Tibial artery (tissue), 4 donors: Measurements from ENCODE around the gene PRRG4.

Experiments used
- DNase-seq, 2 donors: peaks; one replicate each; pipeline ENCODE4 v3.0.0-alpha.2; 2019
- H3K27ac ChIP-seq, 2 donors: fragments of 200-600 bp; sonication (generic) in 1 of 2; 1 replicate in 1 of 2; 2 replicates in 1 of 2; pipeline ENCODE4 v1.5.1; 2018 to 2019; ENCODE audit warnings: mild to moderate bottlenecking in 1 of 2
- H3K27me3 ChIP-seq, 2 donors: fragments of 200-600 bp; sonication (generic) in 1 of 2; one replicate each; pipeline versions ENCODE4 v1.5.1 to v1.6.0; 2016 to 2019
- H3K36me3 ChIP-seq, 3 donors: fragments of 200-600 bp; sonication (generic) in 2 of 3; one replicate each; pipeline ENCODE4 v1.5.1; 2016 to 2019; ENCODE audit warnings: mild to moderate bottlenecking in 2 of 3
- H3K4me1 ChIP-seq, 4 donors: fragments of 200-600 bp; sonication (generic) in 2 of 4; 1 replicate in 3 of 4; 2 replicates in 1 of 4; pipeline ENCODE4 v1.5.1; 2016 to 2019
- H3K4me3 ChIP-seq, 2 donors: fragments of 200-600 bp; sonication (generic) in 1 of 2; 1 replicate in 1 of 2; 2 replicates in 1 of 2; pipeline ENCODE4 v1.5.1; 2018 to 2019; ENCODE audit warnings: mild to moderate bottlenecking in 2 of 2
- H3K9me3 ChIP-seq, 3 donors: fragments of 200-600 bp; sonication (generic) in 1 of 3; one replicate each; pipeline ENCODE4 v1.5.1; 2016 to 2019
- CTCF ChIP-seq, 2 experiments: fragments of 200-600 bp in 1 of 2; fragments of 450-650 bp in 1 of 2; IDR thresholded peaks; one replicate each; pipeline ENCODE4 v1.5.1; 2017 to 2019; ENCODE audit warnings: antibody characterized with exemption in 2 of 2, mild to moderate bottlenecking in 1 of 2, moderate library complexity in 1 of 2
- intact Hi-C: fragments of 100-400 bp; cut with DNase I; formaldehyde crosslinking; loops from one replicate; pipeline ENCODE4 v1.15.0; 2023; ENCODE audit warnings: low total_unique reads

Gene PRRG4

GRCh38 chr11:32830796-32831195 lies 1.1 kb downstream of the PRRG4 start:
- Histone ChIP-seq H3K4me3 (no peak overlapping the region), H3K36me3 (no peaks in the 10 kb centered on the region), H3K4me1 (peaks cover 0 to 11% (median 9%) of the 10 kb centered on the region in 4 donors), H3K9me3 (no peaks in the 10 kb centered on the region), H3K27ac (no peak overlapping the region), H3K27me3 (peaks cover 0 to 13% of the 10 kb centered on the region in 2 donors)
- intact Hi-C loops, result no loop called here
- DNase-seq, result no peak
- no peak for TF ChIP-seq CTCF (IDR thresholded peaks at IDR 0.05)

- intact Hi-C loops, result no loop called here
- Histone ChIP-seq H3K36me3 (no peaks in the 10 kb centered on the region), H3K27ac (no peak overlapping the region), H3K4me1 (peaks cover 0 to 11% (median 9%) of the 10 kb centered on the region in 4 donors), H3K9me3 (no peaks in the 10 kb centered on the region), H3K4me3 (no peak overlapping the region), H3K27me3 (peaks cover 0 to 13% of the 10 kb centered on the region in 2 donors)
- no peak for TF ChIP-seq CTCF (IDR thresholded peaks at IDR 0.05)
- DNase-seq, result no peak
Observed at GRCh38 chr11:32831221-32831620, 1.5 kb downstream of the PRRG4 start.

GRCh38 chr11:32833921-32834320 lies 4.2 kb downstream of the PRRG4 start:
- H3K9me3 ChIP-seq, result no peaks in the 10 kb centered on the region
- H3K27me3 ChIP-seq, result peaks cover 0 to 13% of the 10 kb centered on the region in 2 donors
- H3K4me1 ChIP-seq, result peaks cover 0 to 11% (median 9%) of the 10 kb centered on the region in 4 donors
- no peak for TF ChIP-seq CTCF (IDR thresholded peaks at IDR 0.05)
- no peak for DNase-seq
- no peaks in the 10 kb centered on the region for H3K36me3 ChIP-seq
- intact Hi-C loops, result no loop called here
- no peak overlapping the region for H3K4me3 ChIP-seq
- no peak overlapping the region for H3K27ac ChIP-seq

- Histone ChIP-seq H3K36me3 (no peaks in the 10 kb centered on the region), H3K27me3 (no peaks in the 10 kb centered on the region), H3K4me1 (no peaks in the 10 kb centered on the region), H3K27ac (no peak overlapping the region), H3K4me3 (no peak overlapping the region), H3K9me3 (no peaks in the 10 kb centered on the region)
- intact Hi-C loops, result no loop called here
- no peak for DNase-seq
- TF ChIP-seq CTCF (IDR thresholded peaks at IDR 0.05), result no peak
Observed at GRCh38 chr11:32836946-32837345, 7.2 kb downstream of the PRRG4 start.

- intact Hi-C loops, result no loop called here
- no peaks in the 10 kb centered on the region for H3K9me3 ChIP-seq
- H3K4me1 ChIP-seq, result no peaks in the 10 kb centered on the region
- no peak for DNase-seq
- no peaks in the 10 kb centered on the region for H3K36me3 ChIP-seq
- H3K4me3 ChIP-seq, result no peak overlapping the region
- no peak overlapping the region for H3K27ac ChIP-seq
- no peak for TF ChIP-seq CTCF (IDR thresholded peaks at IDR 0.05)
- no peaks in the 10 kb centered on the region for H3K27me3 ChIP-seq
Observed at GRCh38 chr11:32838505-32839274, 9.0 kb downstream of the PRRG4 start.
